ENCODE measurements around the gene GJB4.
"Not testable (repeated sequence)": the region's sequence is repeated elsewhere in the genome, so short reads cannot be mapped to it uniquely, and the experiment has no call there.

Gene GJB4

GRCh38 chr1:34792424-34792823 lies 32.9 kb downstream of the GJB4 start:
- Mint-ChIP-seq H3K27ac (no peak overlapping the region), H3K4me1 (peaks cover 14% of the 10 kb centered on the region), H3K4me3 (peak overlapping the region; percentile 7), H3K36me3 (peaks cover 2% of the 10 kb centered on the region), H3K9me3 (no peaks in the 10 kb centered on the region), H3K27me3 (peaks cover 25% of the 10 kb centered on the region)
- DNase-seq (ENCODE audit: low spot score in 2 of 2) (no peak), ATAC-seq (ENCODE audit: low read depth) (no peak)

GRCh38 chr1:34792868-34793727 lies 33.6 kb downstream of the GJB4 start, which contains the start of gene GJA4:
Gene GJA4 (plus strand): TSS chr1:34792999. CDS start chr1:34794214, 1,215 bp downstream.
- H3K27ac Mint-ChIP-seq = no peak within 1 kb of the TSS
- ATAC-seq (ENCODE audit: low read depth) (no peak), DNase-seq (ENCODE audit: low spot score in 2 of 2) (no peak)
- H3K27me3 Mint-ChIP-seq = peaks cover 24% of the 10 kb centered on the region
- no peaks in the 10 kb centered on the region for H3K9me3 Mint-ChIP-seq
- H3K36me3 Mint-ChIP-seq = peaks cover 2% of the 10 kb centered on the region
- H3K4me3 Mint-ChIP-seq = peak within 1 kb of the TSS; percentile 7
- peaks cover 14% of the 10 kb centered on the region for H3K4me1 Mint-ChIP-seq

- no peak for ATAC-seq (ENCODE audit: low read depth)
- peaks cover 5% of the 10 kb centered on the region for H3K36me3 Mint-ChIP-seq
- H3K27me3 Mint-ChIP-seq = peaks cover 22% of the 10 kb centered on the region
- peaks cover 14% of the 10 kb centered on the region for H3K4me1 Mint-ChIP-seq
- H3K27ac Mint-ChIP-seq = no peak overlapping the region
- H3K4me3 Mint-ChIP-seq = no peak overlapping the region
- no peak for DNase-seq (ENCODE audit: low spot score in 2 of 2)
- H3K9me3 Mint-ChIP-seq = no peaks in the 10 kb centered on the region
Observed at GRCh38 chr1:34794001-34794789, 34.7 kb downstream of the GJB4 start.

GRCh38 chr1:34794790-34795180 lies 35.2 kb downstream of the GJB4 start:
- H3K27me3 Mint-ChIP-seq = peaks cover 22% of the 10 kb centered on the region
- H3K9me3 Mint-ChIP-seq = no peaks in the 10 kb centered on the region
- no peak overlapping the region for H3K4me3 Mint-ChIP-seq
- ATAC-seq (ENCODE audit: low read depth) = no peak
- DNase-seq (ENCODE audit: low spot score in 2 of 2) = no peak
- H3K36me3 Mint-ChIP-seq = peaks cover 5% of the 10 kb centered on the region
- no peak overlapping the region for H3K27ac Mint-ChIP-seq
- H3K4me1 Mint-ChIP-seq = peaks cover 14% of the 10 kb centered on the region

DNA sequence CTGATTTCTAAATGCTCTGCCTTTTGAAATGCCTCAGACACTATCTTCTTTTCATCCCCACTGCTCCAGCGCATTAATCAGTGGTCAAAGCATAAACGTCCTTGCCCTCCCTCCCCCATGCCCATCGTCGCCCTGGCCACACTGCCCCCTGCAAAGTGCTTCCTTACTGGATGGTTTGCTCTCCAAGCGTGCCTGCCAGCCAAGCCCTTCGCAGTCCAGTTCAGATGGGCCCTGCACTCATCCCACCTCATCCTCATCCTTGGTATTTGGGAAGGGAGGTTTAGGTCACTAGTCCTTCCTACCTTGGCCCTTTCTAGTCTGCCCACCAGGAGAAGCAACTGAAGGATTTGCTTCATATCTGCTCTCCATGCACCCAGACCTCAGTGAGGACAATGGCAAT lies 36.4 kb downstream of the GJB4 start:
- Mint-ChIP-seq H3K4me1 (peaks cover 14% of the 10 kb centered on the region), H3K9me3 (no peaks in the 10 kb centered on the region), H3K27me3 (peaks cover 16% of the 10 kb centered on the region), H3K36me3 (peaks cover 7% of the 10 kb centered on the region), H3K4me3 (no peak overlapping the region), H3K27ac (peak overlapping the region; percentile 15)
- no peak for DNase-seq (ENCODE audit: low spot score in 2 of 2)
- no peak for ATAC-seq (ENCODE audit: low read depth)

DNA sequence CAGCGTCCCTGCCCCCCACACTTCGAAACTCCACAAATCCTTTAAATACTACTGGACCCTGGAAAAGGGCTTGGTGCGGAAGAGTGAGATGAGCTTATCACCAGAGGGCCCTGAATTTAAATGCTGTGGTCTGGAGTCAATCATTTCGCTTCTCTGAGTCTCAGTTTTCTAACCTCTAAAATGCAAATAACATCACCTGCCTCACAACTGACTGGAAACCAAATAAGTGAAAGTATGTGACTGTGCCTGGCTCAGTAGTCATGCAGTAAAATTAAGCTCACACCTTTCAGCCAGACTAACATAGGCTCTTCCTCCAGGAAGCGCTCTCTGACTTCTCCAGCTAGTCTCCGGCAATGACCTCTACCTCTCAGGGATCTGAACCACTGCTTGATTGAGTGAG lies 37.5 kb downstream of the GJB4 start:
- H3K36me3 Mint-ChIP-seq = peaks cover 7% of the 10 kb centered on the region
- peaks cover 15% of the 10 kb centered on the region for H3K27me3 Mint-ChIP-seq
- H3K27ac Mint-ChIP-seq = no peak overlapping the region
- no peak for DNase-seq (ENCODE audit: low spot score in 2 of 2)
- ATAC-seq (ENCODE audit: low read depth) = no peak
- no peak overlapping the region for H3K4me3 Mint-ChIP-seq
- no peaks in the 10 kb centered on the region for H3K9me3 Mint-ChIP-seq
- peaks cover 12% of the 10 kb centered on the region for H3K4me1 Mint-ChIP-seq

DNA sequence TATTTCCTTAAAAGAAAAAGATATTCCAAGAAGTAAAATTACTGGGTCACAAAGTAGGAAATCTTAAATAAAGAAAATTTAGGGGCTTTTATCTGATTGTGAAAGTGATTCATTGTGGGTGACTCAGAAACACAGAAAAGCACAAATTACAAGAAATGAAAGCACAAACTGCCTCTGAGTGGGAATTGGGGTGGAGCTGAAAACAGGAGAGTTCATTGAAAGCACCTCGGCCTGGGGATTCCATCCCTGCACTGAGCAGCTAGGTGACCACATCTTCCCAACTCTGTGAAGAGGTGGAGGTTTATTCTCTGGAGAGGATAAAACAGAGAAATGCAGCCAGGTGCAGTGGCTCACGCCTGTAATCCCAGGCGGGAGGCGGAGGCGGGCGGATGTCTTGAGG lies 40.7 kb downstream of the GJB4 start:
- Mint-ChIP-seq H3K27ac (no peak overlapping the region), H3K36me3 (peaks cover 16% of the 10 kb centered on the region), H3K9me3 (peaks cover 4% of the 10 kb centered on the region), H3K27me3 (peaks cover 3% of the 10 kb centered on the region), H3K4me3 (no peak overlapping the region), H3K4me1 (peaks cover 6% of the 10 kb centered on the region)
- DNase-seq (ENCODE audit: low spot score in 2 of 2) = no peak
- no peak for ATAC-seq (ENCODE audit: low read depth)

- Mint-ChIP-seq H3K4me3 (no peak overlapping the region), H3K9me3 (peaks cover 4% of the 10 kb centered on the region), H3K27me3 (no peaks in the 10 kb centered on the region), H3K36me3 (peaks cover 17% of the 10 kb centered on the region), H3K27ac (no peak overlapping the region), H3K4me1 (no peaks in the 10 kb centered on the region)
- DNase-seq (ENCODE audit: low spot score in 2 of 2) = no peak
- no peak for ATAC-seq (ENCODE audit: low read depth)
Observed at GRCh38 chr1:34803770-34804169, 44.2 kb downstream of the GJB4 start.

GRCh38 chr1:34806396-34806795 lies 46.9 kb downstream of the GJB4 start:
- ATAC-seq (ENCODE audit: low read depth) (no peak), DNase-seq (ENCODE audit: low spot score in 2 of 2) (no peak)
- Mint-ChIP-seq H3K4me1 (no peaks in the 10 kb centered on the region), H3K36me3 (peaks cover 23% of the 10 kb centered on the region), H3K4me3 (no peak overlapping the region), H3K27me3 (peaks cover 3% of the 10 kb centered on the region), H3K9me3 (peaks cover 6% of the 10 kb centered on the region), H3K27ac (no peak overlapping the region)

GRCh38 chr1:34808051-34808810 lies 48.7 kb downstream of the GJB4 start:
- no peak for ATAC-seq (ENCODE audit: low read depth)
- H3K27ac Mint-ChIP-seq = no peak overlapping the region
- H3K4me3 Mint-ChIP-seq = no peak overlapping the region
- H3K4me1 Mint-ChIP-seq = no peaks in the 10 kb centered on the region
- H3K27me3 Mint-ChIP-seq = peaks cover 3% of the 10 kb centered on the region
- H3K9me3 Mint-ChIP-seq = peaks cover 6% of the 10 kb centered on the region
- H3K36me3 Mint-ChIP-seq = peaks cover 21% of the 10 kb centered on the region
- DNase-seq (ENCODE audit: low spot score in 2 of 2) = no peak

- H3K4me1 Mint-ChIP-seq, H3K27me3 Mint-ChIP-seq: not testable (repeated sequence)
Observed at GRCh38 chr1:34810781-34811180, 51.2 kb downstream of the GJB4 start.

More at GRCh38 chr1:34810781-34811180, 51.2 kb downstream of the GJB4 start:
- peaks cover 16% of the 10 kb centered on the region for H3K36me3 Mint-ChIP-seq
- H3K27ac Mint-ChIP-seq; H3K4me3 Mint-ChIP-seq; DNase-seq (ENCODE audit: low spot score in 2 of 2); H3K9me3 Mint-ChIP-seq; ATAC-seq (ENCODE audit: low read depth): not testable (repeated sequence)
